OCI-LY7 (cell line): Measurements from ENCODE around the gene ZG16B.

Experiments
- EZH2phosphoT487 ChIP-seq: fragments of 200-600 bp; sonication (generic); IDR thresholded peaks from 2 replicates; pipeline ENCODE4 v1.6.1; 2018; ENCODE audit warnings: low read depth, borderline replicate concordance, mild to moderate bottlenecking, mixed run types, antibody characterized with exemption, low read length, moderate library complexity, mixed read lengths
- TF ChIP-seq, protein P1 (sequence below): fragments of 200-600 bp; sonication (generic); conservative IDR thresholded peaks from 2 replicates; pipeline ENCODE4 v1.5.1; 2014; ENCODE audit warnings: mild to moderate bottlenecking, antibody characterized with exemption, low read length, moderate library complexity, mixed read lengths

DNA sequence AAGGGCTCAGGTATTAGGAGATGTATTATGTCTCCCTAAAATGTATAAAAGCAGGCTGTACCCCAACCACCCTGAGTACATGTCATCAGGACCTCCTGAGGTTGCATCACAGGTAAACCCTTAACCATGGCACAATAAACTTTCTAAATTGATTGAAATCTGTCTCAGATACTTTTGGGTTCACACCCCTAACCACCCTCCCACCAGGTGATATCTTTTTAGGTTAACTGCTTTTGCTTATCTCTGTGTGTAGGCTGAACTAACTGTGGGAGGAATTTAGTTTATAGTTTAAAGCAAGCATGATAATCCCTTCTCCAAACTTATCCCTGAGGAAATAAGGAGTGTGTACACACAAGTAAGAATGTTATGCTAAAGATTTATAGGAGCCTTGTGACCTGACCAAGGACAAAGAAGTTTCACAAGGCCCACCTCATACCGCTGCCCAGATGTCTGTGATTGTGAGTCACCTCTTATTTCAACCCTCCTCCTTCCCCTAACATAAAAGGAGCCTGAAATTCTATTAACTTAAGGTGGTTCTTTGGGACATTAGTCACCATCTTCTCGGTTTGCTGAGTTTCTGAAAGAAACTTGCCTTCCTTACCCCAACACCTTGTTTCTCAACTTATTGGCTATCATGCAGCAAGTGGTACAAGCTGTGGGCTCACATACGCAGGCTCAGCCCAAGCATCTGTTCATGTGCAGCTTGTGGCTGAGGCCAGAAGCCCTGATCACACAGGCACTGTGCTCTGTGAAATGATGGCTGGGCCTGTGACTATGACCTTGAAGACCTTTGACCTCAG lies 16.6 kb downstream of the ZG16B start:
- TF ChIP-seq, protein P1, sequence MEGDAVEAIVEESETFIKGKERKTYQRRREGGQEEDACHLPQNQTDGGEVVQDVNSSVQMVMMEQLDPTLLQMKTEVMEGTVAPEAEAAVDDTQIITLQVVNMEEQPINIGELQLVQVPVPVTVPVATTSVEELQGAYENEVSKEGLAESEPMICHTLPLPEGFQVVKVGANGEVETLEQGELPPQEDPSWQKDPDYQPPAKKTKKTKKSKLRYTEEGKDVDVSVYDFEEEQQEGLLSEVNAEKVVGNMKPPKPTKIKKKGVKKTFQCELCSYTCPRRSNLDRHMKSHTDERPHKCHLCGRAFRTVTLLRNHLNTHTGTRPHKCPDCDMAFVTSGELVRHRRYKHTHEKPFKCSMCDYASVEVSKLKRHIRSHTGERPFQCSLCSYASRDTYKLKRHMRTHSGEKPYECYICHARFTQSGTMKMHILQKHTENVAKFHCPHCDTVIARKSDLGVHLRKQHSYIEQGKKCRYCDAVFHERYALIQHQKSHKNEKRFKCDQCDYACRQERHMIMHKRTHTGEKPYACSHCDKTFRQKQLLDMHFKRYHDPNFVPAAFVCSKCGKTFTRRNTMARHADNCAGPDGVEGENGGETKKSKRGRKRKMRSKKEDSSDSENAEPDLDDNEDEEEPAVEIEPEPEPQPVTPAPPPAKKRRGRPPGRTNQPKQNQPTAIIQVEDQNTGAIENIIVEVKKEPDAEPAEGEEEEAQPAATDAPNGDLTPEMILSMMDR: no peak
- no peak for TF ChIP-seq EZH2phosphoT487
